NB4 (cell line): ENCODE measurements around the gene CLNK.

Experiments used
- POLR2A ChIP-seq: IDR thresholded peaks from 2 replicates; pipeline ENCODE4 v1.6.1; 2011; ENCODE audit warnings: mild to moderate bottlenecking; ENCODE audit not compliant: insufficient read length; ENCODE audit errors: extremely low read depth
- TF ChIP-seq, protein P1 (sequence below): IDR thresholded peaks from one replicate; pipeline ENCODE4 v1.5.1; 2012; ENCODE audit warnings: low read depth, low read length
- TF ChIP-seq, protein P2 (sequence below): IDR thresholded peaks from 2 replicates; pipeline ENCODE4 v1.6.1; 2011; ENCODE audit warnings: low read depth, low read length

DNA sequence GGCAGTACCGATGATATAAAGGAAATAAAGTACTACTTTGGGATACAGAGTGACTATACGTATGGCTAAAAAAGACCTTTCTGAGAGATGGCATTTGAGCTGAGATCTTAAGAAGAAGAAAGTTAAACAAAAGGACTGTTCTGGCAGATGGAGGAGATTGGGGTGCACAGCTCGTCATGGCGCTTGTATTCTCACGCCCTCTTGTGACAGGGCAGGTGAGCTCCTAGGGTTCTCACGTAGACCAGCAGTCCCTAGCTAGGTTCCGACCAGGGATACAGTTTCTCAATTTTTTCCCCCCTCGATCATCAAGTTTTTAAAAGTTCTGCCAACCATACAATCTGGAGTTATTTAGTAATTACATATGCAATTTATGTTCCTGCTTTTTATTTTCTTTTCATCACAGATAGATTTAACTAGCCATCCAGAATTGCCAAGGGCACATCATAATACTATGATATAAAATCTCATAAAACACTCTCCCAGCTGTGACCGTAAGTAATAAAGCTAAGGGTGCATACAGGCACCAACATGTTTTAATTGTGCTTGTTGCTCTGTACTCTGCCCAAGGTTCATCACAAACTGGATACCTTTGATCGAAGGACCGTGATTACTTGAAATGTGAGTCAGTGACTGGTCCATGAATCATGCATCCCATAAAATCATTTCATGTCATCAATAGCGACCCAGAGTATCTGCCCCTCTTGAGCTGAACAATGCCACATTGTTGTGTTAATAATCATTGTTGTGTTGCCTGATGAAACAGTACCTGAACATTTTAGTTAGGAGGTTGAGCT, 157.9 kb downstream of the CLNK start:
- TF ChIP-seq, protein P1, sequence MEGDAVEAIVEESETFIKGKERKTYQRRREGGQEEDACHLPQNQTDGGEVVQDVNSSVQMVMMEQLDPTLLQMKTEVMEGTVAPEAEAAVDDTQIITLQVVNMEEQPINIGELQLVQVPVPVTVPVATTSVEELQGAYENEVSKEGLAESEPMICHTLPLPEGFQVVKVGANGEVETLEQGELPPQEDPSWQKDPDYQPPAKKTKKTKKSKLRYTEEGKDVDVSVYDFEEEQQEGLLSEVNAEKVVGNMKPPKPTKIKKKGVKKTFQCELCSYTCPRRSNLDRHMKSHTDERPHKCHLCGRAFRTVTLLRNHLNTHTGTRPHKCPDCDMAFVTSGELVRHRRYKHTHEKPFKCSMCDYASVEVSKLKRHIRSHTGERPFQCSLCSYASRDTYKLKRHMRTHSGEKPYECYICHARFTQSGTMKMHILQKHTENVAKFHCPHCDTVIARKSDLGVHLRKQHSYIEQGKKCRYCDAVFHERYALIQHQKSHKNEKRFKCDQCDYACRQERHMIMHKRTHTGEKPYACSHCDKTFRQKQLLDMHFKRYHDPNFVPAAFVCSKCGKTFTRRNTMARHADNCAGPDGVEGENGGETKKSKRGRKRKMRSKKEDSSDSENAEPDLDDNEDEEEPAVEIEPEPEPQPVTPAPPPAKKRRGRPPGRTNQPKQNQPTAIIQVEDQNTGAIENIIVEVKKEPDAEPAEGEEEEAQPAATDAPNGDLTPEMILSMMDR: no peak
- TF ChIP-seq POLR2A: no peak
- TF ChIP-seq, protein P2, sequence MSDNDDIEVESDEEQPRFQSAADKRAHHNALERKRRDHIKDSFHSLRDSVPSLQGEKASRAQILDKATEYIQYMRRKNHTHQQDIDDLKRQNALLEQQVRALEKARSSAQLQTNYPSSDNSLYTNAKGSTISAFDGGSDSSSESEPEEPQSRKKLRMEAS: no peak
